Retinal pigment epithelial cell (primary cell): Measurements from ENCODE around the gene CIB4.

Source experiments
- DNase-seq: peaks from one replicate; pipeline ENCODE4 v3.0.0-alpha.2; 2010; ENCODE audit warnings: low read depth
- H3K4me3 ChIP-seq: 2 replicates; pipeline ENCODE4 v1.5.1; 2011; ENCODE audit warnings: mild to moderate bottlenecking, low read length, control low read depth, moderate library complexity
- CTCF ChIP-seq: conservative IDR thresholded peaks from 2 replicates; pipeline ENCODE4 v1.5.1; 2011; ENCODE audit warnings: low read depth, low read length, control low read depth, inconsistent platforms

The CIB4 gene

DNA sequence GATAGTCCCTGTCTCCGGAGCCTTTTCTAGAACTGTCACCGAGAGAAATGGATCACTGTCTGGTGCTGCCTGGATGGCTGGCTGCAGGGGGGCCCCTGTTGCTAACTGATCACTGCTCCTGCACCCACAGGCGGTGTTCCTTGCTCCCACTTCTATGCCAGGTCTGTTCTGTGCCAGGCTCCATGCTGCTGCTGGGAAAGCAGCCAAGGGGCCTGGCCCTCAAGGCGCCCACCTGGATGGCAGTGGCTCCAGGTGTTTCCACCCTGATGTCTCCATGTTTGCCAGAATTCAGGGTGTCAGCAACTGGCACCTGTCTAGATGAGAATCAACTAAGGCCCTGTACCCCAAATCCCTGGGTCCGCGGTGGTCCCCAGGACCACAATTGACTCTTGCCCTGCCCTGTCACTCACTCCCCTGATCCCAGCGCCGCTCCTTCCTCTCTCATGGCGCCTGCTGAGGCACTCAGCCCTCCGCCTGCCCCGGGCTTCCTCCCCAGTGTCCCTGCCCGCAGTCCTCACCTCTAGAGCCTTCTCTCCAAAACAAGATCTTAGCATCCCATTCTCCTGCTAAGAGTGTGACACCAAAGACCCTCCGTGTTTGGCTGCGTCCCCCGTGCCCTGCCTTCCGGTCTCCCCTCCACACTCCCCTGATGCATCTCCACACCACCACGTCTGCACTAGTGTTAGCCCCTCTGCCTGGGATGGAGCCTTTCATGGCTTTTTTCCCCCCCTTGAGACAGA, 90.7 kb downstream of the CIB4 start:
- H3K4me3 ChIP-seq = no peak overlapping the region
- no peak for DNase-seq
- no peak for TF ChIP-seq CTCF

DNA sequence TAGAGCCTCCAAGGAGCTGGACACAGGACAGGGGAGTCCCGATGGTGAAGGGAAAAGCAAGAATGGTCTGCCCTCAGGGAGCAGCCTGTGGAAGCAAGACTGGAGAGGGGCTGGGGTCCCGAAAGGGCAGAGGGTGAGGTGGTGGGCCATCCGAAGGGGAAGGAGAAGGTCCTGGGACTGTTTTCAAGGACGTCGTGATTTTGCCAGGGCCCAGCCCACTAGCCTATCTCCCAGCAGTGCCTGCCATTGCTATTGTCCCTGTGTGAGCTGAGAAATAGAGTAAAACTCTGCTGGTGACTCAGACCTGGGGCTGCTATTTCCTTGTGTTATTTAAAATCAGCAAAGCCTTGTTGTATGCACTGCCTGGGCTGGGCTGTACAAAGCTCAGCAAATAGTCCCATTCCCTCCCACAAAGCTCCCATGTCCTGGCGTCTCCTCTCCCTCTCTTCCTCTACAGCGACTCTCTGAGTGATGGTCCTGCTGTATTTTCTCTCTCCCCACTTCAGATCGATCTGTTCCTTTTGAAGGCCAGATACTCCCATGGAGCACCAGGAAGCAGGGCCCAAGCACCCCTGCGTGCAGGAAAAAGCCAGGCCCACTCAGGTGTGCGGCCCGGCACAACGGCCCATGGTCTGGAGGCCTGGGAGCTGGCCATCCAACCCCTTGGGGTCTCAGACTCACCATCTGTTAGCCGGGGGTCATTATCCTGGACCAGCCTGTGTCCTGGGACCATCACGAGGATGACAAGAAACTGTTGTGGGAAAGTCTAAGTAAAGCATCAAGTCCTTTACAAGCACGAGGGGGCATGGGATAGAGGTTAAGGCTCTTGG, 98.3 kb downstream of the CIB4 start:
- DNase-seq = no peak
- TF ChIP-seq CTCF = no peak
- H3K4me3 ChIP-seq = no peak overlapping the region

DNA sequence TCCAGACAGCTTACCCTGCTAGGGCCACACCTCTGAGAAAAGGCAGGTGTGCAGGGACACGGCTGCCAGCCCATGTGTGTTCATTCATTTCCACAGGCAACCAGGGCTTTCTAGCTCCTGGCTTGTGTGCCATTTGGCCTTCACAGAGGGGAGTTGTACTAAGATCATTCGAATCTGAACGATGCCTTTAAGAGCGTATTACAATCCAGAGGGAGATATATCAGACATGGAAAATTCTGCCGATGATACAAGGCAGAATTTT, 99.0 kb downstream of the CIB4 start:
- TF ChIP-seq CTCF = no peak
- H3K4me3 ChIP-seq = no peak overlapping the region
- DNase-seq = no peak

- no peak for DNase-seq
- no peak overlapping the region for H3K4me3 ChIP-seq
- TF ChIP-seq CTCF = no peak
These were observed 99.6 kb downstream of the CIB4 start for GRCh38 chr2:26541401-26542193.

GRCh38 chr2:26540961-26541360, 100.2 kb downstream of the CIB4 start:
- TF ChIP-seq CTCF = no peak
- no peak overlapping the region for H3K4me3 ChIP-seq
- DNase-seq = no peak

- TF ChIP-seq CTCF = no peak
- no peak overlapping the region for H3K4me3 ChIP-seq
- no peak for DNase-seq
These were observed 100.9 kb downstream of the CIB4 start for GRCh38 chr2:26540306-26540705.
